Measurements from ENCODE around the gene ARSI. TPM values are rescaled to one million over a fixed set of nuclear protein-coding genes. Genes with fewer than 3 reads are reported as not detected.
A peak's percentile ranks its signal among the peaks of the same experiment; 100 is the strongest.

The ARSI gene
- total RNA-seq, 1 experiment from 2014 or later: 5.9 TPM

DNA sequence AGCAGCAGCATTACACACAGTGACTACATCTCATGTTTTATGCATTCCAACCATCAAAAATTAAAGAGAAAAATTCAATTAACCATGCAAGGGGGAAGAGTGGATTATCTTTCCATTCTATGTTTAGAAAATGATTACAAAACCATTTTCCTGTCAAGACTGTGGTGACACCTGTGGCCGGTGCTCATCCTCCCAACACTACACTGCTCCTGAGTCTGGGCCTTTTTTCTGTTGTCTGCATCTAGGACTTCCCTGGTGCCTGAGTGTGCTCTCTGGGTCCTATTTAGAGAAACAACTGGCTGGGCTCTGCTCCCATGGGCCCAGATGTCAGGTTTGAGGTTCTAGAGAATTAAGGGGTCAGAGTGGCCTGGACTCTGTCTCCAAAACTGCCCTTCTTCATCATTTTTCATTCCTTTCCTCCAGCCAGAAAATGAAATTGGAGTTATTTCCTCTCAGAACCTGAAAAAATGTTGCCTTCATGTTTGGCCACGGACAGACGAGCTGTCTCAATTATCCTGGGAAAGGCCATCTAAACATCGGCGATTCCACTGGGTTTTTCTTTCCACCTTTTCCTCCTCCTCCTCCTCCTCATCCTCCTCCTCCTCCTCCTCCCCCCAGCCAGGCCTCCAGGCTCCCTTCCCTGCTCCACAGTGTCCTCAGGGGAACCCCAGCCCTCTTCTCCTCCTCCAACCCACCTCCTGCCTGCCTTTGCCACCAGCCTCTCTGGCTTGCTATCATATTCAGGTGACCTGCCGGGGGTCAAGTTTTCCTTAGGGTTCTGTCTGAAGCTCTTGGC lies 11.4 kb upstream of the ARSI start:
- CTCF ChIA-PET: no interaction called here

DNA sequence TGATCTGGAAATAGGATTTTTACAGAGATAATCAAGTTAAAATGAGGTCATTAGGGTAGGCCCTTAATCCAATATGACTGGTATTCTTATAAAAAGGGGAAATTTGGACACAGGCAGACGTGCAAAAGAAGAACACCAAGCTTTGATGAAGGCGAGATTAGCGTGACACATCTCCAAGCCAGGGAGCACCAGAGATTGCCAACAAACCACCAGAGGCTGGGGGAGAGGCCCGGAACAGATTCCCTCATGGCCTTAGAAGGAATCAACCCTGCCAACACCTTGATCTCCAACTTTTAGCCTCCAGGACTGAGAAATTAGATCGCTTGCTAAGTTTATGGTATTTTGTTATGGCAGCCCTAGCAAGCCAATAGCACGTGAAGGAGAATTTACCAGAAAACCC lies 10.8 kb upstream of the ARSI start:
- no peak overlapping the region for H3K4me3 Mint-ChIP-seq
- POLR2A ChIA-PET: no interaction called here

More for the DNA sequence above, 11.4 kb upstream of the ARSI start:
- Mint-ChIP-seq H3K27ac (no peak overlapping the region), H3K36me3 (no peaks in the 10 kb centered on the region), H3K27me3 (ENCODE audit: low read depth) (no peaks in the 10 kb centered on the region), H3K4me1 (peaks cover 14% of the 10 kb centered on the region), H3K9me3 (peaks cover 4% of the 10 kb centered on the region; the same call in 1 of the 2 replicates), H3K4me3 (no peak overlapping the region)
- TF ChIP-seq, protein P1, sequence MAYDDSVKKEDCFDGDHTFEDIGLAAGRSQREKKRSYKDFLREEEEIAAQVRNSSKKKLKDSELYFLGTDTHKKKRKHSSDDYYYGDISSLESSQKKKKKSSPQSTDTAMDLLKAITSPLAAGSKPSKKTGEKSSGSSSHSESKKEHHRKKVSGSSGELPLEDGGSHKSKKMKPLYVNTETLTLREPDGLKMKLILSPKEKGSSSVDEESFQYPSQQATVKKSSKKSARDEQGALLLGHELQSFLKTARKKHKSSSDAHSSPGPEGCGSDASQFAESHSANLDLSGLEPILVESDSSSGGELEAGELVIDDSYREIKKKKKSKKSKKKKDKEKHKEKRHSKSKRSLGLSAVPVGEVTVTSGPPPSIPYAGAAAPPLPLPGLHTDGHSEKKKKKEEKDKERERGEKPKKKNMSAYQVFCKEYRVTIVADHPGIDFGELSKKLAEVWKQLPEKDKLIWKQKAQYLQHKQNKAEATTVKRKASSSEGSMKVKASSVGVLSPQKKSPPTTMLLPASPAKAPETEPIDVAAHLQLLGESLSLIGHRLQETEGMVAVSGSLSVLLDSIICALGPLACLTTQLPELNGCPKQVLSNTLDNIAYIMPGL (CRISPR knock-in tag; IDR thresholded peaks at IDR 0.05): no peak
- no peak for TF ChIP-seq SP1 (CRISPR knock-in tag; conservative IDR thresholded peaks at IDR 0.05)
- POLR2A ChIA-PET: no interaction called here
- DNase-seq (ENCODE audit: low spot score) (no peak), ATAC-seq (no peak)

DNA sequence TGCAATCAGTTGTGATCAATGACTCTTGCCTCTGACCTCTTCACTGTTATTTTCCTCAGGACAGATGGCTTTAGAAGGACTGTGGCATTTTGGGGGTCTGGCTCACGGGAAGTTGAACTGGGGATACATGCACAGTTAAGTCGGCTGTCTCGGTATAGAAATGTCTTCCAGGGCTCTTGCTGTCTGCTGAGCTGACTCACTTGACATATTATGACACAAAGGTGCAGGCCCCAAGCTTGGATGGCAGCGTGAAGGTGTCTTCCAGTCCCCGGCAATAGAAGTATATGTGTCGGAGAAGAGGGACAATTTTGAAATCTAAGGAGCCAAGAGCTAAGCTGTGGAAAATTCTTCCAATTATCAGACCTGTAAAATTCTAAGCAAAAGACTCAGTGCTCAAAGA lies 9.8 kb upstream of the ARSI start:
- peaks cover 6% of the 10 kb centered on the region for H3K4me1 Mint-ChIP-seq
- no peak overlapping the region for H3K4me3 Mint-ChIP-seq
- no peak for ATAC-seq
- no peaks in the 10 kb centered on the region for H3K36me3 Mint-ChIP-seq
- DNase-seq (ENCODE audit: low spot score): no peak
- CTCF ChIA-PET: interaction anchor here (2.2 kb wide), 1 partner anchor 40 kb away, joined by 6 read pairs; no protein-coding TSS in a partner anchor
- POLR2A ChIA-PET: no interaction called here
- TF ChIP-seq FOXP1 (CRISPR knock-in tag; IDR thresholded peaks at IDR 0.05; ENCODE audit: borderline replicate concordance) (no peak), FOXK1 (CRISPR knock-in tag; IDR thresholded peaks at IDR 0.05) (no peak), ZNF232 (CRISPR knock-in tag; IDR thresholded peaks at IDR 0.05) (no peak)
- peaks cover 4% of the 10 kb centered on the region; the same call in 1 of the 2 replicates for H3K9me3 Mint-ChIP-seq
- no peak overlapping the region for H3K27ac Mint-ChIP-seq
- H3K27me3 Mint-ChIP-seq (ENCODE audit: low read depth): no peaks in the 10 kb centered on the region

More for the DNA sequence above, 10.8 kb upstream of the ARSI start:
- TF ChIP-seq FOXK1 (CRISPR knock-in tag; IDR thresholded peaks at IDR 0.05): no peak
- no peak for TF ChIP-seq ZNF263 (CRISPR knock-in tag; IDR thresholded peaks at IDR 0.05; ENCODE audit: low read depth)
- TF ChIP-seq CBFB (CRISPR knock-in tag; IDR thresholded peaks at IDR 0.05; ENCODE audit: low read depth): no peak
- ATAC-seq (no peak), DNase-seq (ENCODE audit: low spot score) (no peak)
- CTCF ChIA-PET: interaction anchor here (0.7 kb wide), 1 partner anchor 983 kb away, joined by 3 read pairs; no protein-coding TSS in a partner anchor
- Mint-ChIP-seq H3K27ac (no peak overlapping the region), H3K9me3 (peaks cover 4% of the 10 kb centered on the region; the same call in 1 of the 2 replicates), H3K36me3 (no peaks in the 10 kb centered on the region), H3K27me3 (ENCODE audit: low read depth) (no peaks in the 10 kb centered on the region), H3K4me1 (peaks cover 9% of the 10 kb centered on the region)

DNA sequence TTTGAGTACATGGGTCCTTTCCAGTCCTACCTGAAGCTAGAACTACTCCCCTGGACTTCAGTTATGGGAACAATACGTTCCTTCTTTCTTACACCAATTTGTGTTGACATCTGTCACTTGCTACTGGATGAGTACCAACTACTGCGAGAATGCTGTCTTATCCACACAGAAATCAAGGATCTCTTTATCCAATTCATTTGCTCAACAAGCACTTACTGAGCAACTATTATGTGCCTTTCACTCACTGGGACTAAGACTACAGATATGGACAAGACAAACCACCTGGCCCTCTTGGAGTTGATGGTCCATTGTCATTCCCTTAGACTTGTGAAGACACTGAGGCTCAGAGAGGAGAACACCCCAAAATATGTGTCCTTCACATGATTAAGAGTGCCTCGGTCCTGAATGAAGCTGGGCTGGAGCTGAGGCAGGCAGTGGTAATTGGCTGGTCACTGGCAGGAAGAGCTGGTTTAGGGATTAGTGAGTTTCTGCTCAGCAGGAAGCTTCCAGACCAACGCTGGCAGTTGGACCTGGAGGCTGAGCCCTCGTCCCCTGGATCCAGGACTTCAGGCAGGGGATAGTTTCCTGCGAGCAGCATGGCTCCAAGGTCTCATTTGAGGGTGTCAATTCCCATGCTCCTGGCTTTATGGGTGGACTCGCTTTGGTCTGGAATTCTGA lies 8.4 kb upstream of the ARSI start:
- no peaks in the 10 kb centered on the region for H3K27me3 Mint-ChIP-seq (ENCODE audit: low read depth)
- no peak overlapping the region for H3K4me3 Mint-ChIP-seq
- H3K4me1 Mint-ChIP-seq: peaks cover 14% of the 10 kb centered on the region
- ChIA-PET POLR2A (no interaction called here), CTCF (interaction anchor here (0.8 to 2.2 kb wide), 4 partner anchors 8 to 39 kb away, joined by 3 to 9 read pairs (median 6); partner anchors contain the start of gene ARSI)
- TF ChIP-seq, protein P2, sequence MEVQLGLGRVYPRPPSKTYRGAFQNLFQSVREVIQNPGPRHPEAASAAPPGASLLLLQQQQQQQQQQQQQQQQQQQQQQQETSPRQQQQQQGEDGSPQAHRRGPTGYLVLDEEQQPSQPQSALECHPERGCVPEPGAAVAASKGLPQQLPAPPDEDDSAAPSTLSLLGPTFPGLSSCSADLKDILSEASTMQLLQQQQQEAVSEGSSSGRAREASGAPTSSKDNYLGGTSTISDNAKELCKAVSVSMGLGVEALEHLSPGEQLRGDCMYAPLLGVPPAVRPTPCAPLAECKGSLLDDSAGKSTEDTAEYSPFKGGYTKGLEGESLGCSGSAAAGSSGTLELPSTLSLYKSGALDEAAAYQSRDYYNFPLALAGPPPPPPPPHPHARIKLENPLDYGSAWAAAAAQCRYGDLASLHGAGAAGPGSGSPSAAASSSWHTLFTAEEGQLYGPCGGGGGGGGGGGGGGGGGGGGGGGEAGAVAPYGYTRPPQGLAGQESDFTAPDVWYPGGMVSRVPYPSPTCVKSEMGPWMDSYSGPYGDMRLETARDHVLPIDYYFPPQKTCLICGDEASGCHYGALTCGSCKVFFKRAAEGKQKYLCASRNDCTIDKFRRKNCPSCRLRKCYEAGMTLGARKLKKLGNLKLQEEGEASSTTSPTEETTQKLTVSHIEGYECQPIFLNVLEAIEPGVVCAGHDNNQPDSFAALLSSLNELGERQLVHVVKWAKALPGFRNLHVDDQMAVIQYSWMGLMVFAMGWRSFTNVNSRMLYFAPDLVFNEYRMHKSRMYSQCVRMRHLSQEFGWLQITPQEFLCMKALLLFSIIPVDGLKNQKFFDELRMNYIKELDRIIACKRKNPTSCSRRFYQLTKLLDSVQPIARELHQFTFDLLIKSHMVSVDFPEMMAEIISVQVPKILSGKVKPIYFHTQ (CRISPR knock-in tag; IDR thresholded peaks at IDR 0.05): no peak
- TF ChIP-seq EMX1 (CRISPR knock-in tag; IDR thresholded peaks at IDR 0.05): no peak
- TF ChIP-seq, protein P3, sequence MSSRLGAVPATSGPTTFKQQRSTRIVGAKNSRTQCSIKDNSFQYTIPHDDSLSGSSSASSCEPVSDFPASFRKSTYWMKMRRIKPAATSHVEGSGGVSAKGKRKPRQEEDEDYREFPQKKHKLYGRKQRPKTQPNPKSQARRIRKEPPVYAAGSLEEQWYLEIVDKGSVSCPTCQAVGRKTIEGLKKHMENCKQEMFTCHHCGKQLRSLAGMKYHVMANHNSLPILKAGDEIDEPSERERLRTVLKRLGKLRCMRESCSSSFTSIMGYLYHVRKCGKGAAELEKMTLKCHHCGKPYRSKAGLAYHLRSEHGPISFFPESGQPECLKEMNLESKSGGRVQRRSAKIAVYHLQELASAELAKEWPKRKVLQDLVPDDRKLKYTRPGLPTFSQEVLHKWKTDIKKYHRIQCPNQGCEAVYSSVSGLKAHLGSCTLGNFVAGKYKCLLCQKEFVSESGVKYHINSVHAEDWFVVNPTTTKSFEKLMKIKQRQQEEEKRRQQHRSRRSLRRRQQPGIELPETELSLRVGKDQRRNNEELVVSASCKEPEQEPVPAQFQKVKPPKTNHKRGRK (CRISPR knock-in tag; IDR thresholded peaks at IDR 0.05; ENCODE audit: borderline replicate concordance): no peak
- TF ChIP-seq ETV6 (CRISPR knock-in tag; IDR thresholded peaks at IDR 0.05): no peak
- no peak for TF ChIP-seq USF2 (CRISPR knock-in tag; IDR thresholded peaks at IDR 0.05)
- no peak for TF ChIP-seq SMAD3 (CRISPR knock-in tag; IDR thresholded peaks at IDR 0.05; ENCODE audit: borderline replicate concordance)
- no peak for TF ChIP-seq GABPB1 (CRISPR knock-in tag; IDR thresholded peaks at IDR 0.05)
- TF ChIP-seq, protein P4, sequence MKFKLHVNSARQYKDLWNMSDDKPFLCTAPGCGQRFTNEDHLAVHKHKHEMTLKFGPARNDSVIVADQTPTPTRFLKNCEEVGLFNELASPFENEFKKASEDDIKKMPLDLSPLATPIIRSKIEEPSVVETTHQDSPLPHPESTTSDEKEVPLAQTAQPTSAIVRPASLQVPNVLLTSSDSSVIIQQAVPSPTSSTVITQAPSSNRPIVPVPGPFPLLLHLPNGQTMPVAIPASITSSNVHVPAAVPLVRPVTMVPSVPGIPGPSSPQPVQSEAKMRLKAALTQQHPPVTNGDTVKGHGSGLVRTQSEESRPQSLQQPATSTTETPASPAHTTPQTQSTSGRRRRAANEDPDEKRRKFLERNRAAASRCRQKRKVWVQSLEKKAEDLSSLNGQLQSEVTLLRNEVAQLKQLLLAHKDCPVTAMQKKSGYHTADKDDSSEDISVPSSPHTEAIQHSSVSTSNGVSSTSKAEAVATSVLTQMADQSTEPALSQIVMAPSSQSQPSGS (CRISPR knock-in tag; IDR thresholded peaks at IDR 0.05; ENCODE audit: borderline replicate concordance, low read depth): no peak
- TF ChIP-seq RORB (CRISPR knock-in tag; IDR thresholded peaks at IDR 0.05): no peak
- TF ChIP-seq MYBL2 (CRISPR knock-in tag; IDR thresholded peaks at IDR 0.05): no peak
- no peak for TF ChIP-seq CREB1 (CRISPR knock-in tag; IDR thresholded peaks at IDR 0.05)
- H3K27ac Mint-ChIP-seq: no peak overlapping the region
- H3K36me3 Mint-ChIP-seq: no peaks in the 10 kb centered on the region
- peaks cover 4% of the 10 kb centered on the region; the same call in 1 of the 2 replicates for H3K9me3 Mint-ChIP-seq
- ATAC-seq (peak; percentile 44; the same call in 1 of the 2 replicates), DNase-seq (ENCODE audit: low spot score) (no peak)
